K562 (cell line): ENCODE results near the gene ASPRV1.

Source experiments
- CTCF ChIP-seq, 3 experiments: IDR thresholded peaks in 2 of 3; conservative IDR thresholded peaks in 1 of 3; 2 replicates each; pipeline ENCODE4 v1.5.1; 2011 to 2012; ENCODE audit warnings: low read length in 3 of 3, mild to moderate bottlenecking in 3 of 3, control low read depth in 2 of 3, improper control_type of control experiment in 1 of 3, inconsistent platforms in 1 of 3, low read depth in 1 of 3, mixed read lengths in 1 of 3, moderate library complexity in 1 of 3; ENCODE audit not compliant: insufficient read depth in 2 of 3
- RBFOX2 ChIP-seq: fragments of 200-400 bp; formaldehyde crosslinking; IDR thresholded peaks from 2 replicates; pipeline ENCODE4 v1.6.1; 2017; ENCODE audit warnings: low read depth, mild to moderate bottlenecking, low read length, moderate library complexity
- SRSF1 ChIP-seq: fragments of 200-400 bp; formaldehyde crosslinking; IDR thresholded peaks from 2 replicates; pipeline ENCODE4 v1.6.1; 2017; ENCODE audit warnings: mild to moderate bottlenecking, low read depth, low read length, moderate library complexity

GRCh38 chr2:69966496-69966895, 5.1 kb upstream of the ASPRV1 start:
- TF ChIP-seq RBFOX2 (no peak), SRSF1 (no peak), CTCF (IDR thresholded peaks at IDR 0.05 in 2 of 3, conservative IDR thresholded peaks at IDR 0.05 in 1 of 3; ENCODE audit: insufficient read depth in 2 of 3, low read depth in 1 of 3, low read length in 3 of 3) (no peak)
